ENCODE measurements around the gene XDH.

Gene XDH

DNA sequence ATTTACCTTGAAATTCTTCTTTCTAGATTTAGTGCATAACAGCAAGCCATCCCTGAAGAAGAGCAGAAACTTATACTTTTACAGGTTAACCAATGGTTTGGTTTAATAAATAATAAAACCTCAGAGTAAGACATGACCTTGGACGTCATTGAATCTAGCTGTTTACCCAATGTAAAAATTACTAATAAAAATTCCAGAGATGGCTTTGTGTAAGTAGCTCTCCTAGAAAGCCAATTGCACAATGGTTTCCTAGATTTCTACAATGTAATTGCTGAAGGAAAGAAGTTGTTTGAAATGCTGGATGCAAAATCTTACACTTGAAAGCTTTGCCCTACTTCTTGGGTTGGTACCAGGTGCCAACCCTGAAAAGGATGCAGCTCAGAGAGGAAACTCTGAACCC lies 1.5 kb downstream of the XDH start:
- no peak for DNase-seq
- Histone ChIP-seq H3K4me3 (ENCODE audit: low read depth, low read length) (no peak overlapping the region), H3K27me3 (ENCODE audit: insufficient read depth, low read depth, severe bottlenecking) (peaks cover 49% of the 10 kb centered on the region), H3K9me3 (ENCODE audit: severe bottlenecking) (no peaks in the 10 kb centered on the region), H3K36me3 (no peaks in the 10 kb centered on the region), H3K27ac (no peak overlapping the region)
- TF ChIP-seq, protein P1, sequence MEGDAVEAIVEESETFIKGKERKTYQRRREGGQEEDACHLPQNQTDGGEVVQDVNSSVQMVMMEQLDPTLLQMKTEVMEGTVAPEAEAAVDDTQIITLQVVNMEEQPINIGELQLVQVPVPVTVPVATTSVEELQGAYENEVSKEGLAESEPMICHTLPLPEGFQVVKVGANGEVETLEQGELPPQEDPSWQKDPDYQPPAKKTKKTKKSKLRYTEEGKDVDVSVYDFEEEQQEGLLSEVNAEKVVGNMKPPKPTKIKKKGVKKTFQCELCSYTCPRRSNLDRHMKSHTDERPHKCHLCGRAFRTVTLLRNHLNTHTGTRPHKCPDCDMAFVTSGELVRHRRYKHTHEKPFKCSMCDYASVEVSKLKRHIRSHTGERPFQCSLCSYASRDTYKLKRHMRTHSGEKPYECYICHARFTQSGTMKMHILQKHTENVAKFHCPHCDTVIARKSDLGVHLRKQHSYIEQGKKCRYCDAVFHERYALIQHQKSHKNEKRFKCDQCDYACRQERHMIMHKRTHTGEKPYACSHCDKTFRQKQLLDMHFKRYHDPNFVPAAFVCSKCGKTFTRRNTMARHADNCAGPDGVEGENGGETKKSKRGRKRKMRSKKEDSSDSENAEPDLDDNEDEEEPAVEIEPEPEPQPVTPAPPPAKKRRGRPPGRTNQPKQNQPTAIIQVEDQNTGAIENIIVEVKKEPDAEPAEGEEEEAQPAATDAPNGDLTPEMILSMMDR (IDR thresholded peaks at IDR 0.05; ENCODE audit: low read depth, low read length): no peak

DNA sequence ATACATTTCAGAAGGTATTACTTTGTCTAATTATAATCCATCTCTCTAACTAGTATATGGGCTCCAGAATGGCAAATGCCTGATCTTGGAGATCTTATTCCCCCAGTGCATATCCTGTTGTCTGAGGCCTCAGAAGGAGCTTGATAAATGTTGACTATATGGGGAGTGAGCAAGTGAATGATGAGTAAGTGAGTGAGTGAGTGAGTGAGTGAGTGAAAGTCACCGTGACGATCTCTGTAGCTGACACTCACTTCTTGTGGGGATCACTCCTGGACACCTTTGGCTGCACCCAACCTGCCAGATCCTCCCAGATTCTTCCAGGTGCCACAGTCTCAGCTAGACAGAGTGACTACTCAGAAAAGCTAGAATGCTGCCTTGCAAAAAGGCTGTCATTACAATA lies 2.8 kb downstream of the XDH start:
- no peak for DNase-seq

DNA sequence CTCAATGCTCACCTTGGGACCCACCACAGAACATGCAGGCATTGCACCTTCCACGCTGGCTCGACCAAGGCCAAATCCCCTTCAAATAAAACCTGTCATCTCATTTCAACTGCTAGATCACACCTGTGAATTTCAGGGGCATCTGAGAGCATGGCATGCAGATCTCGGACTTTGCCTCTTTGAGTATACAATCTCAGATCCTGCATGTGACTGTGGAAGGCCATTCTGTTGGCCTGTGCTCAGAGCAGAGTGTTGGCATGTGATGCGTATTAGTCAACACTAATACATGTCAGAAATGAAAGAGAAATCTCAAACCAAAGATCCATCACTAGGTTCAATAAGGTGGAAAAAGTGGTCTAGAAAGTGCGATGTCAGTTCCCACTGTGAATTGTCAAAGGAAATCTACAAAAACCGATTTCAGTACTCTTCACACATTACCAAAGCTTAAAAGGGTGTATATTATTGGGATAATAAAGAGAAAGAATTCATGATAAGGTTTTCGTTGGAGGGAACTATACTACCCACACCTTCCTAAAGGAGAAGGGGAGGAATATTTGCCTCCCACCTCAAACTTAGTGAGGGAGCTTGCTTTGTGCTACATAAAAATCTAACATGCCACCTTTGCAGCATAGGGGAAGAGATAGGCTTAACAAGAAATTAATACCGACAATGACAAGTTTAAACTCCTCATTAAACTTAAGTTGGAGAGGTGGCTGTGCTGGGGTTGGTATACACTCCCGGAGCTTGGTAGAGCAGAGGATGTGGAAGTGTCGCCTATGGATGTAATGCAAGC lies 7.8 kb downstream of the XDH start:
- Histone ChIP-seq H3K9me3 (ENCODE audit: severe bottlenecking) (no peaks in the 10 kb centered on the region), H3K4me3 (ENCODE audit: low read depth, low read length) (no peak overlapping the region), H3K36me3 (no peaks in the 10 kb centered on the region), H3K27ac (no peak overlapping the region), H3K27me3 (ENCODE audit: insufficient read depth, low read depth, severe bottlenecking) (peaks cover 44% of the 10 kb centered on the region)
- TF ChIP-seq, protein P1 (IDR thresholded peaks at IDR 0.05; ENCODE audit: low read depth, low read length): no peak
- DNase-seq: no peak

More for the DNA sequence above, 2.8 kb downstream of the XDH start:
- Histone ChIP-seq H3K36me3 (no peaks in the 10 kb centered on the region), H3K27ac (no peak overlapping the region), H3K27me3 (ENCODE audit: insufficient read depth, low read depth, severe bottlenecking) (peaks cover 54% of the 10 kb centered on the region), H3K4me3 (ENCODE audit: low read depth, low read length) (no peak overlapping the region), H3K9me3 (ENCODE audit: severe bottlenecking) (no peaks in the 10 kb centered on the region)
- TF ChIP-seq, protein P1 (IDR thresholded peaks at IDR 0.05; ENCODE audit: low read depth, low read length): no peak

DNA sequence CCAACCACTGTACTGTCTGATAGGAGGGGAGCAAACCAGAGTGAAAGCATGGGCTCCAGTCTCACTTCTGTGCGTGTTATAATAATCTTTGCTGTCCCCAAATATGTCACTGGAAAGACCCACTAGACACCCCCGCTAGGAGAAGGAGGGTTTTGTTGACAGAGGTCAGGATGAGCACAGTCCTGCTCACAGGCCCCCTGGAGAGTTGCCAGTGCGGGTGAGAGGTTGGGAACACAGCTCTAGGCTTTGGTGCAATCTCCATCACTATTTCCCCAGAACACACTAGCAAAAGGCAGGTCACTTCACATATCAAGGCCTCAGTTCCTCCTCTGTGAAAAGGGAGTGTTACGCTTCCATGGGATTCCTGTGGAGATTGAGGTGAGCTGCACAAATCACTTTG lies 9.7 kb downstream of the XDH start:
- no peak overlapping the region for H3K27ac ChIP-seq
- H3K4me3 ChIP-seq (ENCODE audit: low read depth, low read length): no peak overlapping the region
- DNase-seq: no peak
- H3K9me3 ChIP-seq (ENCODE audit: severe bottlenecking): no peaks in the 10 kb centered on the region
- H3K36me3 ChIP-seq: no peaks in the 10 kb centered on the region
- TF ChIP-seq, protein P1 (IDR thresholded peaks at IDR 0.05; ENCODE audit: low read depth, low read length): no peak
- peaks cover 45% of the 10 kb centered on the region for H3K27me3 ChIP-seq (ENCODE audit: insufficient read depth, low read depth, severe bottlenecking)

DNA sequence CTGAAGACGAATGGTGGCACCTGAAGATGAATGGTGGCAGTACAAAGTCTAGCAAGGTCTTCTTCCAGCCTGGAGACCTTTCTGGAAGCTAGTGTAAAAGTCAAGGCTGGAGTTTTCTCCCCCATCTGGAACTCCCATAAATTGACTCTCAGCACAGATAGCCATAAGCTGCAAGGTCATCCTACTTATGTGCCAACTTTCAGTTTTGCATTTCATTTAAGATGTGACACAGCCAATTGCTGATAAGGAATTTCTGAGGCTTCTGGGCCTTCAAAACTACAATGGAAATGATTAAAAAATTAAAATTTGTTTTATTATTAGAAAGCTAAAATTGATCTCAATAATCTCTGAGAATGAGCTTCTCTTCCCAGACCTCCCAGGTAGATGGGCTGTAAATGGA lies 10.2 kb downstream of the XDH start:
- DNase-seq: no peak
- TF ChIP-seq, protein P1 (IDR thresholded peaks at IDR 0.05; ENCODE audit: low read depth, low read length): no peak
- H3K27ac ChIP-seq: no peak overlapping the region

DNA sequence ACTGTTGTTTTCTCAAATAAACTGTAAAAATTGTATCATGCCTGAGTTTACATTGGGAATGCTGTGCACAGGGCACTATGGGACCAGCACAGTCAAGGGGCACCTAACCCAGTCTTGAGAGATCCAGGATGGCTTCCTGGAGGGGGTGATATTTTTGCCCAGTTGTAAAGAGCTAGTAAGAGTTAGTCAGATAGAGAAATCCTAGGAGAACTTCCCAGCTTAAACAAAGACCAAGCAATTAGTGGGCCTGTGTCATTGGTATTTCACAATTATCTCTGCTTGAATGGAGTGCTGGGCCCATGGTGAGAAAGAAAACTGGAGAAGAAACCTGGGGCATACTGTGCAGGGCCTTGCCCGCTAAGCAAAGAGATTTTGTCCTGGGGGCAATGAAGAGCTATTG lies 12.2 kb downstream of the XDH start:
- Histone ChIP-seq H3K9me3 (ENCODE audit: severe bottlenecking) (no peaks in the 10 kb centered on the region), H3K4me3 (ENCODE audit: low read depth, low read length) (no peak overlapping the region), H3K27me3 (ENCODE audit: insufficient read depth, low read depth, severe bottlenecking) (peaks cover 27% of the 10 kb centered on the region), H3K27ac (no peak overlapping the region), H3K36me3 (no peaks in the 10 kb centered on the region)
- TF ChIP-seq, protein P1 (IDR thresholded peaks at IDR 0.05; ENCODE audit: low read depth, low read length): no peak
- no peak for DNase-seq

More for the DNA sequence above, 10.2 kb downstream of the XDH start:
- Histone ChIP-seq H3K9me3 (ENCODE audit: severe bottlenecking) (no peaks in the 10 kb centered on the region), H3K27me3 (ENCODE audit: insufficient read depth, low read depth, severe bottlenecking) (peaks cover 43% of the 10 kb centered on the region), H3K36me3 (no peaks in the 10 kb centered on the region), H3K4me3 (ENCODE audit: low read depth, low read length) (no peak overlapping the region)
